HL-60 (cell line): ENCODE measurements around the gene GAS1.

Source experiments
- GABPA ChIP-seq: IDR thresholded peaks from 2 replicates; pipeline ENCODE4 v1.6.1; 2012; ENCODE audit warnings: low read depth
- POLR2AphosphoS5 ChIP-seq: IDR thresholded peaks from 2 replicates; pipeline ENCODE4 v1.6.1; 2012; ENCODE audit warnings: low read depth
- SPI1 ChIP-seq: IDR thresholded peaks from 2 replicates; pipeline ENCODE4 v1.6.1; 2012; ENCODE audit warnings: low read depth, mild to moderate bottlenecking, borderline replicate concordance
- TF ChIP-seq, protein P1 (sequence below): IDR thresholded peaks from one replicate; pipeline ENCODE4 v1.5.1; 2011; ENCODE audit warnings: low read length, control low read depth, inconsistent platforms; ENCODE audit not compliant: insufficient read depth

DNA sequence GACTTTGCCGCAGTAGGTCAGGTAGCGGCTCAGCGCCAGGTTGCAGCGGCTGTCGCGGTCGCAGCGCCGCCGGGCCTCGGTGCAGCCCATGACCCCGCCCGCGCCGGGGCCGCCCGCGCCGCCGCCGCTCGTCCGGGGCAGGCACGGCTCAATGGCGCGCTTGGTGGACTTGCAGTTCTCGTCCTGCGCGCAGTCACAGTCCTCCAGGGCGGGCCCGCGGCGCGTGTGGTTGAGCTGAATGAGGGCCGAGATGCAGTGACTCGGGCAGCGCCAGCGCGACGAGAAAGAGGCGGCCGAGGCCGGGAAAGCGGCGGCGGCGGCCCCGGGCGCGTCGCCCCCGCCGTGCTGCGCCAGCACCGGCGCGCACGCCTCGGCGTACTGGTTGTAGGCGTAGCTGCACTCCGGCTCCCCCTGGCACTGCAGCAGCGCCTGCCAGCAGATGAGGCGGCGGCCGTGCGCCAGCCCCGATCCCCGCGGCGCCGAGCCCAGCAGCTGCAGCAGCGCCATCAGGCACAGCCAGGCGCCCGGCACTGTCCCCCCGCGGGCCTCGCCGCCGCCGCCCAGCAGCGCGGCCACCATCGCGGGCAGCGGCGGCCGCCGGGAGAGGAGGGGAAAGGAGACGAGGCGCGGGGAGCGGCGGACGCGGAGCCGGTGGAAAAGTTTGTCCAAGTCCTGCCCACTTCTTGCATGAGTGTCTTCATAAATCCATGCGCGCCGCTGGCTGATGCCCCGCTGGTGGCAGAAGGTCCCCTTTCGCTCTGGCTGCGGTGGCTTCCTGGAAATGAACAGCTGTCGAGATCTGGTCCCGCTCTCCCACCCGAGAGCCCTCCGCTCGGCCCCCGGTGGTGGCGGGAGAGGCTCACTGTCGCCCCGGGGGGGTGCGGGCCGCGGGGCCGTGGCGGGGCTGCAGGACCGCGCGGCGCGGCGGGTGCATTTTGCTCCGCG lies 833 bp downstream of the GAS1 start:
- TF ChIP-seq, protein P1, sequence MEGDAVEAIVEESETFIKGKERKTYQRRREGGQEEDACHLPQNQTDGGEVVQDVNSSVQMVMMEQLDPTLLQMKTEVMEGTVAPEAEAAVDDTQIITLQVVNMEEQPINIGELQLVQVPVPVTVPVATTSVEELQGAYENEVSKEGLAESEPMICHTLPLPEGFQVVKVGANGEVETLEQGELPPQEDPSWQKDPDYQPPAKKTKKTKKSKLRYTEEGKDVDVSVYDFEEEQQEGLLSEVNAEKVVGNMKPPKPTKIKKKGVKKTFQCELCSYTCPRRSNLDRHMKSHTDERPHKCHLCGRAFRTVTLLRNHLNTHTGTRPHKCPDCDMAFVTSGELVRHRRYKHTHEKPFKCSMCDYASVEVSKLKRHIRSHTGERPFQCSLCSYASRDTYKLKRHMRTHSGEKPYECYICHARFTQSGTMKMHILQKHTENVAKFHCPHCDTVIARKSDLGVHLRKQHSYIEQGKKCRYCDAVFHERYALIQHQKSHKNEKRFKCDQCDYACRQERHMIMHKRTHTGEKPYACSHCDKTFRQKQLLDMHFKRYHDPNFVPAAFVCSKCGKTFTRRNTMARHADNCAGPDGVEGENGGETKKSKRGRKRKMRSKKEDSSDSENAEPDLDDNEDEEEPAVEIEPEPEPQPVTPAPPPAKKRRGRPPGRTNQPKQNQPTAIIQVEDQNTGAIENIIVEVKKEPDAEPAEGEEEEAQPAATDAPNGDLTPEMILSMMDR = no peak
- TF ChIP-seq POLR2AphosphoS5 (no peak), GABPA (no peak), SPI1 (no peak)
